HCT116 (cell line): ENCODE results near the gene HMGXB3. TPM values are rescaled to one million over a fixed set of nuclear protein-coding genes. Genes with fewer than 3 reads are reported as not detected.

Experiments used
- ATAC-seq: fragments of 200-7000 bp; cut with Tn5 transposase; 2 replicates; pipeline ENCODE4 v1.9.1; 2020; ENCODE audit warnings: mild to moderate bottlenecking, moderate library complexity
- BruUV-seq: library from RNA; stranded (reverse); fragments of 400-500 nt; replicated peaks from 2 replicates; lab custom pipeline; 2021; lab: Mats Ljungman, UMichigan
- CTCF ChIA-PET: fragments of 300-600 bp; sonication (Branson Sonifier 250); formaldehyde crosslinking; loops from one replicate; lab custom pipeline; 2021; ENCODE audit warnings: antibody characterized with exemption; lab: Charles Lee
- POLR2A ChIA-PET: fragments of 300-600, 350-600 bp; sonication (Branson Sonifier 250); formaldehyde crosslinking; loops from one replicate; lab custom pipeline; 2021; ENCODE audit warnings: antibody characterized with exemption; lab: Charles Lee
- RAD21 ChIA-PET, 2 experiments: fragments of 300-600 bp; sonication (Branson Sonifier 250); formaldehyde crosslinking; loops; one replicate each; lab custom pipeline; 2023; ENCODE audit warnings: low total read pairs in 2 of 2; ENCODE audit not compliant: uncharacterized antibody in 2 of 2, unreplicated experiment in 2 of 2, low non-redundant PET in 1 of 2; lab: Charles Lee
- DNase-seq: peaks from one replicate; pipeline ENCODE4 v3.0.0-alpha.2; 2010; ENCODE audit warnings: low read depth, low spot score
- H2AFZ ChIP-seq: fragments of 200-600 bp; shearing (Covaris generic), sonication (generic); 2 replicates; pipeline ENCODE4 v1.6.1; 2017; ENCODE audit warnings: low read depth, mixed run types, mixed read lengths, antibody characterized with exemption, low read length; ENCODE audit not compliant: poor library complexity, severe bottlenecking
- H3K27ac ChIP-seq: 2 replicates; pipeline ENCODE4 v1.5.1; 2012; ENCODE audit warnings: low read depth, low read length
- H3K27me3 ChIP-seq: fragments of 200-600 bp; sonication (generic); 2 replicates; pipeline ENCODE4 v1.6.1; 2016; ENCODE audit warnings: mixed run types, low read length, mixed read lengths; ENCODE audit not compliant: insufficient read depth
- H3K36me3 ChIP-seq, 2 experiments: fragments of 200-500 bp in 1 of 2; fragments of 200-600 bp in 1 of 2; sonication (Bioruptor generic) in 1 of 2; sonication (generic) in 1 of 2; 2 replicates each; pipeline versions ENCODE4 v1.5.1 to v1.6.1; 2014 to 2016; ENCODE audit warnings: low read length in 2 of 2, inconsistent platforms in 1 of 2, mixed read lengths in 1 of 2, mixed run types in 1 of 2; ENCODE audit not compliant: insufficient read depth in 2 of 2, control insufficient read depth in 1 of 2
- H3K4me1 ChIP-seq, 2 experiments: fragments of 200-600 bp in 1 of 2; sonication (generic) in 1 of 2; 2 replicates each; pipeline versions ENCODE4 v1.5.1 to v1.6.1; 2012 to 2017; ENCODE audit warnings: low read length in 2 of 2, inconsistent platforms in 1 of 2, mild to moderate bottlenecking in 1 of 2, mixed read lengths in 1 of 2, mixed run types in 1 of 2, moderate library complexity in 1 of 2; ENCODE audit not compliant: insufficient read depth in 2 of 2, control insufficient read depth in 1 of 2
- H3K4me2 ChIP-seq: fragments of 200-600 bp; sonication (generic); 2 replicates; pipeline ENCODE4 v1.6.1; 2017; ENCODE audit warnings: mixed run types, low read length, mixed read lengths
- H3K4me3 ChIP-seq, 2 experiments: fragments of 200-600 bp in 1 of 2; sonication (generic) in 1 of 2; replicated peaks in 1 of 2; 2 replicates each; pipeline ENCODE4 v1.5.1; 2011 to 2016; ENCODE audit warnings: low read length in 2 of 2, control low read depth in 1 of 2, low read depth in 1 of 2, mild to moderate bottlenecking in 1 of 2, mixed read lengths in 1 of 2, mixed run types in 1 of 2
- H3K79me2 ChIP-seq: fragments of 200-600 bp; sonication (generic); 2 replicates; pipeline ENCODE4 v1.6.1; 2017; ENCODE audit warnings: mild to moderate bottlenecking, mixed run types, low read length, moderate library complexity, mixed read lengths; ENCODE audit not compliant: insufficient read depth
- H3K9ac ChIP-seq: fragments of 200-600 bp; sonication (generic); 2 replicates; pipeline ENCODE4 v1.6.1; 2016; ENCODE audit warnings: low read length, mixed read lengths
- H3K9me2 ChIP-seq: fragments of 200-600 bp; sonication (generic), shearing (Covaris generic); 2 replicates; pipeline ENCODE4 v1.6.1; 2017; ENCODE audit warnings: mixed run types, mild to moderate bottlenecking, moderate library complexity; ENCODE audit not compliant: insufficient read depth
- H3K9me3 ChIP-seq, 2 experiments: fragments of 200-500 bp in 1 of 2; fragments of 200-600 bp in 1 of 2; sonication (Bioruptor generic) in 1 of 2; sonication (generic) in 1 of 2; 2 replicates each; pipeline ENCODE4 v1.6.1; 2014 to 2017; ENCODE audit warnings: low read length in 2 of 2, mixed read lengths in 2 of 2, inconsistent platforms in 1 of 2, low read depth in 1 of 2, mild to moderate bottlenecking in 1 of 2, mixed run types in 1 of 2, moderate library complexity in 1 of 2; ENCODE audit not compliant: control insufficient read depth in 1 of 2, insufficient read depth in 1 of 2
- H4K20me1 ChIP-seq: fragments of 200-600 bp; sonication (generic), shearing (Covaris generic); 2 replicates; pipeline ENCODE4 v1.6.1; 2017; ENCODE audit warnings: mixed run types, mild to moderate bottlenecking, moderate library complexity; ENCODE audit not compliant: insufficient read depth
- CEBPB ChIP-seq: IDR thresholded peaks from 2 replicates; pipeline ENCODE4 v1.6.1; 2012; ENCODE audit warnings: low read depth
- EGR1 ChIP-seq: IDR thresholded peaks from 2 replicates; pipeline ENCODE4 v1.6.1; 2012; ENCODE audit warnings: low read depth
- EZH2 ChIP-seq: fragments of 200-600 bp; sonication (generic); IDR thresholded peaks from 2 replicates; pipeline ENCODE4 v1.6.1; 2017; ENCODE audit warnings: antibody characterized with exemption, mixed run types
- SP1 ChIP-seq: IDR thresholded peaks from 2 replicates; pipeline ENCODE4 v1.6.1; 2012; ENCODE audit warnings: low read depth
- intact Hi-C: fragments of 100-400 bp; cut with micrococcal nuclease; formaldehyde crosslinking; loops from 2 replicates; pipeline ENCODE4 v1.10.0; 2022
- total RNA-seq: library from RNA; stranded (reverse); gene quantifications from one replicate; pipeline ENCODE4 v1.2.1, GENCODE V29; 2021; ENCODE audit not compliant: unreplicated experiment
- TF ChIP-seq, protein P1 (sequence below): IDR thresholded peaks from 2 replicates; pipeline ENCODE4 v1.6.1; 2012
- TF ChIP-seq, protein P2 (sequence below): IDR thresholded peaks from 2 replicates; pipeline ENCODE4 v1.6.1; 2012; ENCODE audit warnings: low read depth
- TF ChIP-seq, protein P3 (sequence below): IDR thresholded peaks from 2 replicates; pipeline ENCODE4 v1.6.1; 2012

Gene HMGXB3
- total RNA-seq, 1 experiment from 2014 or later = 41.8 TPM

DNA sequence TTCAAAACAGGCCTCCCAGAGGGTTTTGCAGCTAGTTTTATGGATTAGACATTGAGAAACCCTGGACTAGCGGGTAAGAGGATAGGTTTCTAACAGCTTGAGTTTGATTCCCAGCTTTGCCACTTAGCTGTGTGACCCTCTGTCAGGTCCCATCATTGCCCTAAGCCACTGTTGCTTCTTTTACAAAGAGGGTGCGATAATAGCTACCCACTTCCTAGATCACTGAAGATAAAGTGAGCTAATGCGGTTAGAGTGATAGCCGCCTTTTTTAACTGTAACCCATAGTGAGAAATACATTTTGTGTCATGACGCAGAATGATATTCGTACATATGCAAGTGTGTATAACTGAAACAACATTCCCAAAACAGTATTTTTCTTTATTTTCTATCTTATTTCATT lies 45.5 kb downstream of the HMGXB3 start:
- Histone ChIP-seq H3K27ac (no peak overlapping the region), H3K4me1 (peaks cover 0 to 36% of the 10 kb centered on the region in 2 experiments; a peak in 2 of 4 replicates), H3K9me2 (no peaks in the 10 kb centered on the region), H3K79me2 (peaks cover 10% of the 10 kb centered on the region; the same call in 1 of the 2 replicates), H3K9me3 (no peaks in the 10 kb centered on the region), H3K9ac (no peak overlapping the region), H2AFZ (no peak overlapping the region), H3K27me3 (no peaks in the 10 kb centered on the region), H3K4me2 (no peak overlapping the region)
- POLR2A ChIA-PET = no interaction called here
- CTCF ChIA-PET = no interaction called here
- DNase-seq = no peak
- intact Hi-C loops = loop anchor here (10.0 kb wide), 1 partner anchor 169 kb away; no protein-coding TSS in a partner anchor
- TF ChIP-seq, protein P1, sequence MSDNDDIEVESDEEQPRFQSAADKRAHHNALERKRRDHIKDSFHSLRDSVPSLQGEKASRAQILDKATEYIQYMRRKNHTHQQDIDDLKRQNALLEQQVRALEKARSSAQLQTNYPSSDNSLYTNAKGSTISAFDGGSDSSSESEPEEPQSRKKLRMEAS = no peak
- TF ChIP-seq CEBPB (no peak), SP1 (no peak), EGR1 (no peak), EZH2 (no peak)
- TF ChIP-seq, protein P2, sequence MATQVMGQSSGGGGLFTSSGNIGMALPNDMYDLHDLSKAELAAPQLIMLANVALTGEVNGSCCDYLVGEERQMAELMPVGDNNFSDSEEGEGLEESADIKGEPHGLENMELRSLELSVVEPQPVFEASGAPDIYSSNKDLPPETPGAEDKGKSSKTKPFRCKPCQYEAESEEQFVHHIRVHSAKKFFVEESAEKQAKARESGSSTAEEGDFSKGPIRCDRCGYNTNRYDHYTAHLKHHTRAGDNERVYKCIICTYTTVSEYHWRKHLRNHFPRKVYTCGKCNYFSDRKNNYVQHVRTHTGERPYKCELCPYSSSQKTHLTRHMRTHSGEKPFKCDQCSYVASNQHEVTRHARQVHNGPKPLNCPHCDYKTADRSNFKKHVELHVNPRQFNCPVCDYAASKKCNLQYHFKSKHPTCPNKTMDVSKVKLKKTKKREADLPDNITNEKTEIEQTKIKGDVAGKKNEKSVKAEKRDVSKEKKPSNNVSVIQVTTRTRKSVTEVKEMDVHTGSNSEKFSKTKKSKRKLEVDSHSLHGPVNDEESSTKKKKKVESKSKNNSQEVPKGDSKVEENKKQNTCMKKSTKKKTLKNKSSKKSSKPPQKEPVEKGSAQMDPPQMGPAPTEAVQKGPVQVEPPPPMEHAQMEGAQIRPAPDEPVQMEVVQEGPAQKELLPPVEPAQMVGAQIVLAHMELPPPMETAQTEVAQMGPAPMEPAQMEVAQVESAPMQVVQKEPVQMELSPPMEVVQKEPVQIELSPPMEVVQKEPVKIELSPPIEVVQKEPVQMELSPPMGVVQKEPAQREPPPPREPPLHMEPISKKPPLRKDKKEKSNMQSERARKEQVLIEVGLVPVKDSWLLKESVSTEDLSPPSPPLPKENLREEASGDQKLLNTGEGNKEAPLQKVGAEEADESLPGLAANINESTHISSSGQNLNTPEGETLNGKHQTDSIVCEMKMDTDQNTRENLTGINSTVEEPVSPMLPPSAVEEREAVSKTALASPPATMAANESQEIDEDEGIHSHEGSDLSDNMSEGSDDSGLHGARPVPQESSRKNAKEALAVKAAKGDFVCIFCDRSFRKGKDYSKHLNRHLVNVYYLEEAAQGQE = no peak
- TF ChIP-seq, protein P3, sequence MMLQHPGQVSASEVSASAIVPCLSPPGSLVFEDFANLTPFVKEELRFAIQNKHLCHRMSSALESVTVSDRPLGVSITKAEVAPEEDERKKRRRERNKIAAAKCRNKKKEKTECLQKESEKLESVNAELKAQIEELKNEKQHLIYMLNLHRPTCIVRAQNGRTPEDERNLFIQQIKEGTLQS = no peak
- TF ChIP-seq, all 23 proteins: peak for 0
- BruUV-seq = no TSS peak
- H3K4me3 ChIP-seq = no peak overlapping the region
- no peak for ATAC-seq
- RAD21 ChIA-PET = no interaction called here
- H3K36me3 ChIP-seq = peaks cover 48 to 60% of the 10 kb centered on the region in 2 experiments; a peak in 3 of 4 replicates
- H4K20me1 ChIP-seq = no peaks in the 10 kb centered on the region
